Stimulated activated CD4-positive, alpha-beta T cell treated with anti-CD3 and anti-CD28 coated beads, TNF-alpha, amount 100 ng/mL, for 1 hour (primary cell): ENCODE data around the gene LDLRAP1.
A peak's percentile ranks its signal among the peaks of the same experiment; 100 is the strongest.
"Not testable (repeated sequence)": the region's sequence is repeated elsewhere in the genome, so short reads cannot be mapped to it uniquely, and the experiment has no call there.

Source experiments
- DNase-seq, 3 donors: peaks; one replicate each; pipeline ENCODE4 v3.0.0-alpha.2; 2020; ENCODE audit warnings: low read depth in 3 of 3, low spot score in 1 of 3

LDLRAP1 gene

GRCh38 chr1:25572708-25573590 is 29.5 kb downstream of the LDLRAP1 start:
- peak in 1 of 3 donors; percentile 46 for DNase-seq

GRCh38 chr1:25573591-25573930 is 30.2 kb downstream of the LDLRAP1 start:
- DNase-seq = no peak

GRCh38 chr1:25573961-25574360 is 30.6 kb downstream of the LDLRAP1 start:
- DNase-seq = no peak

- DNase-seq = no peak
Observed at GRCh38 chr1:25575191-25575590, 31.8 kb downstream of the LDLRAP1 start.

- DNase-seq = no peak
Observed at GRCh38 chr1:25576459-25577133, 33.2 kb downstream of the LDLRAP1 start.

- DNase-seq = no peak
Observed at GRCh38 chr1:25577134-25577920, 33.9 kb downstream of the LDLRAP1 start.

- DNase-seq = no peak
Observed at GRCh38 chr1:25579292-25580252, 36.2 kb downstream of the LDLRAP1 start.

GRCh38 chr1:25580927-25581326 is 37.5 kb downstream of the LDLRAP1 start:
- DNase-seq = no peak

- DNase-seq = no peak
Observed at GRCh38 chr1:25581764-25582163, 38.4 kb downstream of the LDLRAP1 start.

GRCh38 chr1:25583519-25584370 is 40.3 kb downstream of the LDLRAP1 start:
- no peak for DNase-seq

- DNase-seq = no peak
Observed at GRCh38 chr1:25586181-25586588, 42.8 kb downstream of the LDLRAP1 start.

- no peak for DNase-seq
Observed at GRCh38 chr1:25587290-25587689, 43.9 kb downstream of the LDLRAP1 start.

- DNase-seq = not testable (repeated sequence)
Observed at GRCh38 chr1:25588224-25588623, 44.8 kb downstream of the LDLRAP1 start.

GRCh38 chr1:25588786-25589185 is 45.4 kb downstream of the LDLRAP1 start:
- DNase-seq = not testable (repeated sequence)

- DNase-seq = no peak
Observed at GRCh38 chr1:25590096-25590824, 46.9 kb downstream of the LDLRAP1 start.

- no peak for DNase-seq
Observed at GRCh38 chr1:25593861-25594260, 50.5 kb downstream of the LDLRAP1 start.

GRCh38 chr1:25594971-25595370 is 51.6 kb downstream of the LDLRAP1 start:
- no peak for DNase-seq

GRCh38 chr1:25596641-25597040 is 53.2 kb downstream of the LDLRAP1 start:
- DNase-seq = not testable (repeated sequence)

- DNase-seq = no peak
Observed at GRCh38 chr1:25598879-25599278, 55.5 kb downstream of the LDLRAP1 start.
